ENCODE data around the gene PCNX2.

DNA sequence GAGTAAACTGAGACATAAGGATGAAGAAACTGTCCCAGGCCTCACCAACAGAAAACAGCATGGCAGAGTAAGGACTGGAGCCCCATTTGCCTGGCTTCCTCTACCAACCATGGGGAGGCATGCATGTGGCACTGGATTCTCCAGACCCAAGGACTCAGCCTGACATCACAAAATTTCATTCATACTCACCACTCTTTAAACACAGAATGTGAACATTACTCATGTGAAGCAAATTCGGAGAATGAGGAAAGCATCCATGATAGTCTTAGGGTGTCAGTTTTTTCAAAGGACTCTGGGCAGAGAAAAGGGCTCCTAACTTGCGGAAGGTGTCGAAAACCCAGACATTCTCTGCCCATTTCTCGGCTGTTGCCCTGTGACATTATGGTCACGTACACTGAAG lies 83.9 kb downstream of the PCNX2 start:
- TF ChIP-seq, protein P1, sequence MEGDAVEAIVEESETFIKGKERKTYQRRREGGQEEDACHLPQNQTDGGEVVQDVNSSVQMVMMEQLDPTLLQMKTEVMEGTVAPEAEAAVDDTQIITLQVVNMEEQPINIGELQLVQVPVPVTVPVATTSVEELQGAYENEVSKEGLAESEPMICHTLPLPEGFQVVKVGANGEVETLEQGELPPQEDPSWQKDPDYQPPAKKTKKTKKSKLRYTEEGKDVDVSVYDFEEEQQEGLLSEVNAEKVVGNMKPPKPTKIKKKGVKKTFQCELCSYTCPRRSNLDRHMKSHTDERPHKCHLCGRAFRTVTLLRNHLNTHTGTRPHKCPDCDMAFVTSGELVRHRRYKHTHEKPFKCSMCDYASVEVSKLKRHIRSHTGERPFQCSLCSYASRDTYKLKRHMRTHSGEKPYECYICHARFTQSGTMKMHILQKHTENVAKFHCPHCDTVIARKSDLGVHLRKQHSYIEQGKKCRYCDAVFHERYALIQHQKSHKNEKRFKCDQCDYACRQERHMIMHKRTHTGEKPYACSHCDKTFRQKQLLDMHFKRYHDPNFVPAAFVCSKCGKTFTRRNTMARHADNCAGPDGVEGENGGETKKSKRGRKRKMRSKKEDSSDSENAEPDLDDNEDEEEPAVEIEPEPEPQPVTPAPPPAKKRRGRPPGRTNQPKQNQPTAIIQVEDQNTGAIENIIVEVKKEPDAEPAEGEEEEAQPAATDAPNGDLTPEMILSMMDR (optimal IDR thresholded peaks at IDR 0.05 in 1 of 3, IDR thresholded peaks at IDR 0.05 in 1 of 3, conservative IDR thresholded peaks at IDR 0.05 in 1 of 3; ENCODE audit: extremely low read depth in 1 of 3, insufficient read depth in 2 of 3, low read length in 3 of 3): no peak
- TF ChIP-seq EZH2 (IDR thresholded peaks at IDR 0.05; ENCODE audit: low read length): no peak
